CD14-positive monocyte (primary cell): ENCODE data around the gene OR4F6. TPM values are rescaled to one million over a fixed set of nuclear protein-coding genes. Genes with fewer than 3 reads are reported as not detected.
"Not testable (repeated sequence)": the region's sequence is repeated elsewhere in the genome, so short reads cannot be mapped to it uniquely, and the experiment has no call there.

Experiments used
- DNase-seq, 3 donors: peaks; one replicate each; pipeline ENCODE4 v3.0.0-alpha.2; 2011 to 2022
- H2AFZ ChIP-seq: 2 replicates; pipeline ENCODE4 v1.6.0; 2012; ENCODE audit warnings: mild to moderate bottlenecking, low read depth, low read length, inconsistent platforms; ENCODE audit not compliant: insufficient read depth, poor library complexity, severe bottlenecking
- H3K27ac ChIP-seq, 2 donors: 1 replicate in 1 of 2; 2 replicates in 1 of 2; pipeline ENCODE4 v1.5.1; 2012 to 2013; ENCODE audit warnings: low read length in 2 of 2, control low read depth in 1 of 2, inconsistent platforms in 1 of 2, low read depth in 1 of 2, mild to moderate bottlenecking in 1 of 2
- H3K27me3 ChIP-seq, 2 donors: one replicate each; pipeline versions ENCODE4 v1.6.0 to v1.6.1; 2011 to 2013; ENCODE audit warnings: low read length in 2 of 2; ENCODE audit not compliant: control insufficient read depth in 2 of 2, insufficient read depth in 2 of 2
- H3K36me3 ChIP-seq, 2 donors: replicated peaks in 1 of 2; 1 replicate in 1 of 2; 2 replicates in 1 of 2; pipeline versions ENCODE4 v1.5.1 to v1.6.1; 2012 to 2013; ENCODE audit warnings: low read length in 2 of 2, control low read depth in 1 of 2, inconsistent platforms in 1 of 2, mild to moderate bottlenecking in 1 of 2; ENCODE audit not compliant: insufficient read depth in 2 of 2, control insufficient read depth in 1 of 2
- H3K4me1 ChIP-seq, 2 donors: 1 replicate in 1 of 2; 2 replicates in 1 of 2; pipeline versions ENCODE4 v1.5.1 to v1.6.1; 2012 to 2013; ENCODE audit warnings: low read length in 2 of 2, control low read depth in 1 of 2, inconsistent platforms in 1 of 2, mild to moderate bottlenecking in 1 of 2, moderate library complexity in 1 of 2; ENCODE audit not compliant: insufficient read depth in 2 of 2, control insufficient read depth in 1 of 2
- H3K4me2 ChIP-seq: replicated peaks from 2 replicates; pipeline ENCODE3; 2012; ENCODE audit warnings: low read length, moderate library complexity, mild to moderate bottlenecking; ENCODE audit not compliant: poor library complexity, severe bottlenecking; ENCODE audit errors: extremely low read depth
- H3K4me3 ChIP-seq, 3 experiments: fragments of 200-600 bp in 1 of 3; sonication (generic) in 1 of 3; replicated peaks in 1 of 3; 1 replicate in 2 of 3; 2 replicates in 1 of 3; pipeline ENCODE4 v1.5.1; 2011 to 2013; ENCODE audit warnings: low read length in 3 of 3, mild to moderate bottlenecking in 3 of 3, control low read depth in 2 of 3, low read depth in 2 of 3, inconsistent platforms in 1 of 3, moderate library complexity in 1 of 3
- H3K79me2 ChIP-seq: 2 replicates; pipeline ENCODE4 v1.6.0; 2012; ENCODE audit warnings: mild to moderate bottlenecking, control low read depth, inconsistent platforms, low read length, moderate library complexity; ENCODE audit not compliant: insufficient read depth
- H3K9ac ChIP-seq: 2 replicates; pipeline ENCODE4 v1.6.0; 2017; ENCODE audit warnings: low read length, mild to moderate bottlenecking; ENCODE audit not compliant: insufficient read depth, poor library complexity, severe bottlenecking
- H3K9me3 ChIP-seq, 2 donors: replicated peaks in 1 of 2; 1 replicate in 1 of 2; 2 replicates in 1 of 2; pipeline versions ENCODE4 v1.5.1 to v1.6.1; 2012 to 2013; ENCODE audit warnings: low read length in 2 of 2, control low read depth in 1 of 2; ENCODE audit not compliant: control insufficient read depth in 1 of 2, insufficient read depth in 1 of 2
- H4K20me1 ChIP-seq: 2 replicates; pipeline ENCODE4 v1.6.0; 2012; ENCODE audit warnings: mild to moderate bottlenecking, low read length, control low read depth, moderate library complexity; ENCODE audit not compliant: insufficient read depth
- H3K27ac Mint-ChIP-seq, 7 donors: one replicate each; pipeline ENCODE4 v1.8.0; 2020; ENCODE audit warnings: mild to moderate bottlenecking in 7 of 7, mixed read lengths in 7 of 7, moderate library complexity in 6 of 7, inconsistent platforms in 2 of 7
- H3K27me3 Mint-ChIP-seq, 3 donors: one replicate each; pipeline ENCODE4 v1.8.0; 2021 to 2022; ENCODE audit warnings: low read depth in 3 of 3, mild to moderate bottlenecking in 3 of 3, mixed read lengths in 3 of 3, moderate library complexity in 3 of 3, inconsistent platforms in 1 of 3
- H3K36me3 Mint-ChIP-seq, 2 donors: one replicate each; pipeline ENCODE4 v1.8.0; 2020; ENCODE audit warnings: mixed read lengths in 2 of 2, inconsistent platforms in 1 of 2, mild to moderate bottlenecking in 1 of 2
- H3K4me1 Mint-ChIP-seq: one replicate; pipeline ENCODE4 v1.8.0; 2020; ENCODE audit warnings: mild to moderate bottlenecking, mixed read lengths
- H3K4me3 Mint-ChIP-seq, 2 donors: one replicate each; pipeline ENCODE4 v1.8.0; 2020; ENCODE audit warnings: mild to moderate bottlenecking in 2 of 2, mixed read lengths in 2 of 2, moderate library complexity in 1 of 2
- H3K9me3 Mint-ChIP-seq, 7 donors: one replicate each; pipeline ENCODE4 v1.8.0; 2020 to 2022; ENCODE audit warnings: mixed read lengths in 7 of 7, mild to moderate bottlenecking in 6 of 7, moderate library complexity in 6 of 7, inconsistent platforms in 2 of 7
- WGBS: methylation state at CpG from one replicate; pipeline ENCODE4 v1.1.5; 2013; ENCODE audit warnings: missing lambda C conversion rate; ENCODE audit not compliant: insufficient coverage; 5-methylcytosine and 5-hydroxymethylcytosine counted together
- intact Hi-C, 2 donors: fragments of 100-400 bp; cut with micrococcal nuclease; formaldehyde crosslinking; loops; one replicate each; pipeline versions ENCODE4 v1.15.0 to v1.15.1; 2023
- polyA plus RNA-seq, 3 donors: library from polyadenylated mRNA; depleted of rRNA in 1 of 3; unstranded in 2 of 3; stranded (reverse) in 1 of 3; fragments of 300-500 nt in 2 of 3; fragments of >200 nt in 1 of 3; fragmentation: Illumina TruSeq in 2 of 3; gene quantifications; 1 replicate in 2 of 3; 2 replicates in 1 of 3; pipeline ENCODE4 v1.2.3, GENCODE V29; 2012 to 2021
- TF ChIP-seq, protein P1 (sequence below): fragments of 200-600 bp; IDR thresholded peaks from one replicate; pipeline ENCODE4 v1.8.0; 2022; ENCODE audit warnings: antibody characterized with exemption, mild to moderate bottlenecking

The OR4F6 gene
- polyA plus RNA-seq, 3 donors: not detected

DNA sequence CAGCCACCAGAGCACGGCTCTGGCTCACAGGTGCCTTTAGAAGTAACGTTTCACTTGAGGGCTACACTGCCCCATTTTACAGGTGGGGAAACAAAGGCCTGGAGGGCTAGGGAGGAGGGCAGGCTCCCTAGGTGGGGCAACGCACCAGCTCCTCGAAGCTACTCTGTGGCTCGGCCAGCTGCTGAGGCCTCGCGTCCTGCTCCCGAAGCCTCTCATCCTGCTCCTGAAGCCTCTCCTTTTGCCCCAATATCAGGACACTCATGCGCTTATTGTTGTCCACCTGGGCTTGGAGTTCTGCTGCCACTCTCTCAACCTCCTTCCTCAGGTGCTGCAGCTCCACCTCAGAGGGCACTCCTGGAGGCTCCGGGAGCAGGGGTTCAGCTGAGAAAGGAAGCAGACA, 28.2 kb upstream of the OR4F6 start:
- no peak overlapping the region for H3K27ac Mint-ChIP-seq
- peaks cover 3 to 7% (median 4%) of the 10 kb centered on the region in 3 donors for H3K27me3 Mint-ChIP-seq
- H3K36me3 Mint-ChIP-seq: no peaks in the 10 kb centered on the region
- H3K36me3 ChIP-seq: no peaks in the 10 kb centered on the region
- no peak overlapping the region for H3K4me3 ChIP-seq
- DNase-seq: no peak
- intact Hi-C loops: no loop called here
- H3K4me1 ChIP-seq: no peaks in the 10 kb centered on the region
- no peaks in the 10 kb centered on the region for H3K4me1 Mint-ChIP-seq
- H4K20me1 ChIP-seq: no peaks in the 10 kb centered on the region
- WGBS: 97% methylated on average over 10 of the region's 10 CpGs
- no peaks in the 10 kb centered on the region for H3K9me3 ChIP-seq
- H3K9me3 Mint-ChIP-seq: peaks cover 0 to 1% (median 0%) of the 10 kb centered on the region in 7 donors
- no peak overlapping the region for H3K4me3 Mint-ChIP-seq
- no peak overlapping the region for H3K4me2 ChIP-seq
- H3K9ac ChIP-seq: no peak overlapping the region
- no peaks in the 10 kb centered on the region for H3K27me3 ChIP-seq
- no peak overlapping the region for H3K27ac ChIP-seq
- TF ChIP-seq, protein P1, sequence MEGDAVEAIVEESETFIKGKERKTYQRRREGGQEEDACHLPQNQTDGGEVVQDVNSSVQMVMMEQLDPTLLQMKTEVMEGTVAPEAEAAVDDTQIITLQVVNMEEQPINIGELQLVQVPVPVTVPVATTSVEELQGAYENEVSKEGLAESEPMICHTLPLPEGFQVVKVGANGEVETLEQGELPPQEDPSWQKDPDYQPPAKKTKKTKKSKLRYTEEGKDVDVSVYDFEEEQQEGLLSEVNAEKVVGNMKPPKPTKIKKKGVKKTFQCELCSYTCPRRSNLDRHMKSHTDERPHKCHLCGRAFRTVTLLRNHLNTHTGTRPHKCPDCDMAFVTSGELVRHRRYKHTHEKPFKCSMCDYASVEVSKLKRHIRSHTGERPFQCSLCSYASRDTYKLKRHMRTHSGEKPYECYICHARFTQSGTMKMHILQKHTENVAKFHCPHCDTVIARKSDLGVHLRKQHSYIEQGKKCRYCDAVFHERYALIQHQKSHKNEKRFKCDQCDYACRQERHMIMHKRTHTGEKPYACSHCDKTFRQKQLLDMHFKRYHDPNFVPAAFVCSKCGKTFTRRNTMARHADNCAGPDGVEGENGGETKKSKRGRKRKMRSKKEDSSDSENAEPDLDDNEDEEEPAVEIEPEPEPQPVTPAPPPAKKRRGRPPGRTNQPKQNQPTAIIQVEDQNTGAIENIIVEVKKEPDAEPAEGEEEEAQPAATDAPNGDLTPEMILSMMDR: no peak
- H2AFZ ChIP-seq: no peak overlapping the region
- no peaks in the 10 kb centered on the region for H3K79me2 ChIP-seq

DNA sequence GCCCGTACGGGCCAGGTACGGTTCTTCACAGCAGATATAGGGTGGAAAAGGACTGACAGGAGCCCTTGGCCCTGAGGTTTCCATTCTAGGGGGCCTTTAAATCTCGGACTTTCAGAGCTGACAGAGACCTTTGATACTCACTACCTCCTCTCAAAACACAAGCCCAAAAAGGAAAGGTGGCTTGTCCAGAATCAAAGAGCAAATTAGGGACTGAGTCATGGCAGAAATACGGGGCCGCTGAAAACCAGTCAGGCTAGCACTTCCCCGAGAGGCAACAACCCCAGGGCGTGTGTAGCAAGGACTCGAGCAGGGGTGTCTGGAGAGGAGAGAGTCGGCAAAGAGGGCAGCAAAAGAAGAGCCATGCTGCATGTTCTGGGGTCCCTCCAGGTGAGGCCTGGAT, 24.7 kb upstream of the OR4F6 start:
- DNase-seq, H3K4me1 Mint-ChIP-seq, H2AFZ ChIP-seq, H3K9me3 ChIP-seq, H3K27me3 Mint-ChIP-seq, H3K4me3 Mint-ChIP-seq, H3K4me3 ChIP-seq, H3K9ac ChIP-seq, H3K27ac ChIP-seq, H3K36me3 ChIP-seq, H3K4me1 ChIP-seq, H4K20me1 ChIP-seq, H3K4me2 ChIP-seq, H3K36me3 Mint-ChIP-seq, H3K79me2 ChIP-seq, H3K27me3 ChIP-seq, intact Hi-C loops, H3K9me3 Mint-ChIP-seq: not testable (repeated sequence)
- H3K27ac Mint-ChIP-seq: peak overlapping the region in 1 of 7 donors; percentile 50
- whole genome bisulfite sequencing: 97% methylated on average over 5 of the region's 10 CpGs

DNA sequence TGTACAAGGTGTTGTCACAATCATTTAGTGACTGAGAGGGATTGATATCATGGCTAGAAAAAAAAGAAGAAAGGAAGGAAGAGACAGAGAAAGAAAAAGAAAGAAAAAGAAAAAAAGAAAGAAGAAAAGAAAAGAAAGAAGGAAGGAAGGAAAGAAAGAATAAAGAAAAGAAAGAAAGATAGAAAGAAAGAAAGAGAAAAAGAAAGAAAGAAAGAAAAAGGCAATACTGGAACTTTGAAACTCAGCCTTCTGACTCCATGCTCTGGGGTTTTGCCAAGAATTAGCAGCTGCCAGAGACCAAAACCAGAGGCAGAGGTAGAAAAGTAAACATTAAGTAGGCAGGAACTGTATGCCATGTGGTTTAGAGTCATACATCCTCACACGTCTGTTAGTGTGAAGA, 23.1 kb upstream of the OR4F6 start:
- H3K79me2 ChIP-seq, H3K27me3 Mint-ChIP-seq, H4K20me1 ChIP-seq, H3K4me3 ChIP-seq, H3K36me3 Mint-ChIP-seq, H3K9me3 ChIP-seq, H3K4me2 ChIP-seq, H2AFZ ChIP-seq, H3K9ac ChIP-seq, H3K36me3 ChIP-seq, H3K4me3 Mint-ChIP-seq, H3K27ac ChIP-seq, H3K27ac Mint-ChIP-seq, H3K27me3 ChIP-seq, H3K4me1 ChIP-seq, H3K9me3 Mint-ChIP-seq, H3K4me1 Mint-ChIP-seq, DNase-seq: not testable (repeated sequence)
- no CpG with 5 or more reads among the region's 1 CpG for WGBS
- intact Hi-C loops: loop anchor here in 1 of 2 donors (10.0 kb wide), 1 partner anchor 1995 kb away; no protein-coding TSS in a partner anchor
